Measurements from ENCODE around the gene LACTB. TPM values are rescaled to one million over a fixed set of nuclear protein-coding genes. Genes with fewer than 3 reads are reported as not detected.

Gene LACTB
- total and polyA plus RNA-seq, 2 of the 13 experiments (the other 11 are each of a cell fraction or from before 2014, with no cell fraction given) = 14.8 to 23.0 TPM

- peaks cover 3 to 5% of the 10 kb centered on the region in 2 experiments; a peak in 2 of 5 replicates for H3K36me3 ChIP-seq (replicated peaks in 1 of 2; ENCODE audit: control insufficient read depth in 1 of 2, insufficient read depth in 2 of 2, low read length in 2 of 2)
- intact Hi-C loops (cut with micrococcal nuclease; ENCODE audit: unreplicated experiment) (no loop called here), in situ Hi-C loops (cut with HindIII; ENCODE audit: extremely low pct_ligation_motif_present, low pct_unique_long_range_greater_than_20kb) (no loop called here)
- no peak overlapping the region for H3K4me2 ChIP-seq (ENCODE audit: low read depth, low read length)
- no peak overlapping the region for H3K4me3 ChIP-seq (replicated peaks in 1 of 3; ENCODE audit: insufficient read depth in 1 of 3, low read depth in 2 of 3, low read length in 3 of 3)
- no peak for TF ChIP-seq NCOA5 (CRISPR knock-in tag; IDR thresholded peaks at IDR 0.05)
- TF ChIP-seq NBN (conservative IDR thresholded peaks at IDR 0.05) = no peak
- H4K20me1 ChIP-seq (ENCODE audit: insufficient read depth, low read length) = no peaks in the 10 kb centered on the region
- BruUV-seq (replicated peaks) = no TSS peak
- DNase-seq (ENCODE audit: low spot score) (no peak), FAIRE-seq (no peak), ATAC-seq (no peak)
- H3K79me2 ChIP-seq (ENCODE audit: insufficient read depth, low read length) = no peaks in the 10 kb centered on the region
- H3K27ac ChIP-seq (ENCODE audit: extremely low read length, insufficient read depth, low read length) = no peak overlapping the region
- H3K27me3 ChIP-seq (ENCODE audit: control insufficient read depth in 1 of 2, insufficient read depth in 2 of 2, low read length in 2 of 2) = no peaks in the 10 kb centered on the region
- H3K9ac ChIP-seq (ENCODE audit: insufficient read depth, low read depth, low read length) = no peak overlapping the region
- POLR2A ChIA-PET = no interaction called here
- H3K4me1 ChIP-seq (ENCODE audit: insufficient read depth, low read length) = no peaks in the 10 kb centered on the region
- WGBS (ENCODE audit: low lambda C conversion rate) = 100% methylated on average over 2 of the region's 2 CpGs
- CTCF ChIA-PET (ENCODE audit: low intra/inter-chr PET ratio, low total read pairs) = no interaction called here
- H2AFZ ChIP-seq (ENCODE audit: low read length) = no peak overlapping the region
- H3K9me3 ChIP-seq (ENCODE audit: low read length) = no peaks in the 10 kb centered on the region
These were observed 23.8 kb downstream of the LACTB start for GRCh38 chr15:63145426-63145825.

GRCh38 chr15:63146684-63147083 is 25.0 kb downstream of the LACTB start:
- TF ChIP-seq CTCF (CRISPR knock-in tag; IDR thresholded peaks at IDR 0.05) = peak; percentile 23
- no peak for TF ChIP-seq TRIM22 (IDR thresholded peaks at IDR 0.05)
- no peak for TF ChIP-seq DPF2 (CRISPR knock-in tag; IDR thresholded peaks at IDR 0.05; ENCODE audit: borderline replicate concordance, low read depth)
- 0 out of 2 replicates have a peak, but pooled peaks have one; percentile 38 for TF ChIP-seq SSRP1 (CRISPR knock-in tag; IDR thresholded peaks at IDR 0.05)
- peak; percentile 37 for TF ChIP-seq STAG1 (CRISPR knock-in tag; IDR thresholded peaks at IDR 0.05)
- TF ChIP-seq ZNF775 (CRISPR knock-in tag; IDR thresholded peaks at IDR 0.05; ENCODE audit: borderline replicate concordance) = no peak
- TF ChIP-seq ZNF83 (CRISPR knock-in tag; IDR thresholded peaks at IDR 0.05; ENCODE audit: borderline replicate concordance) = no peak
- ChIA-PET POLR2A (interaction anchor here (1.1 to 1.9 kb wide), 3 partner anchors 9 to 12 kb away, joined by 4 to 12 read pairs (median 5); partner anchors contain the start of gene RPS27L), CTCF (ENCODE audit: low intra/inter-chr PET ratio, low total read pairs) (no interaction called here)
- H3K27me3 ChIP-seq (ENCODE audit: control insufficient read depth in 1 of 2, insufficient read depth in 2 of 2, low read length in 2 of 2) = no peaks in the 10 kb centered on the region
- intact Hi-C loops (cut with micrococcal nuclease; ENCODE audit: unreplicated experiment) = no loop called here
- ATAC-seq (peak; percentile 22; the same call in 2 of the 3 replicates), DNase-seq (ENCODE audit: low spot score) (no peak), FAIRE-seq (peak; percentile 21)
- WGBS (ENCODE audit: low lambda C conversion rate) = 91% methylated on average over 3 of the region's 3 CpGs
- no peak overlapping the region for H2AFZ ChIP-seq (ENCODE audit: low read length)
- no peak overlapping the region for H3K4me2 ChIP-seq (ENCODE audit: low read depth, low read length)
- no peaks in the 10 kb centered on the region for H4K20me1 ChIP-seq (ENCODE audit: insufficient read depth, low read length)
- no peaks in the 10 kb centered on the region for H3K4me1 ChIP-seq (ENCODE audit: insufficient read depth, low read length)
- no peaks in the 10 kb centered on the region for H3K79me2 ChIP-seq (ENCODE audit: insufficient read depth, low read length)
- no peak overlapping the region for H3K27ac ChIP-seq (ENCODE audit: extremely low read length, insufficient read depth, low read length)
- H3K4me3 ChIP-seq (replicated peaks in 1 of 3; ENCODE audit: insufficient read depth in 1 of 3, low read depth in 2 of 3, low read length in 3 of 3) = no peak overlapping the region
- in situ Hi-C loops (cut with HindIII; ENCODE audit: extremely low pct_ligation_motif_present, low pct_unique_long_range_greater_than_20kb) = no loop called here
- no peak overlapping the region for H3K9ac ChIP-seq (ENCODE audit: insufficient read depth, low read depth, low read length)
- H3K9me3 ChIP-seq (ENCODE audit: low read length) = no peaks in the 10 kb centered on the region
- no TSS peak for BruUV-seq (replicated peaks)
- peaks cover 5 to 7% of the 10 kb centered on the region in 2 experiments; a peak in 4 of 5 replicates for H3K36me3 ChIP-seq (replicated peaks in 1 of 2; ENCODE audit: control insufficient read depth in 1 of 2, insufficient read depth in 2 of 2, low read length in 2 of 2)

Data from HepG2 (cell line).